Limb (tissue), 2 donors: ENCODE measurements around the gene RP2.

ENCODE experiments used
- DNase-seq, 2 donors: peaks; one replicate each; pipeline ENCODE4 v3.0.0-alpha.2; 2016; ENCODE audit errors: extremely low spot score in 2 of 2

RP2 gene

DNA sequence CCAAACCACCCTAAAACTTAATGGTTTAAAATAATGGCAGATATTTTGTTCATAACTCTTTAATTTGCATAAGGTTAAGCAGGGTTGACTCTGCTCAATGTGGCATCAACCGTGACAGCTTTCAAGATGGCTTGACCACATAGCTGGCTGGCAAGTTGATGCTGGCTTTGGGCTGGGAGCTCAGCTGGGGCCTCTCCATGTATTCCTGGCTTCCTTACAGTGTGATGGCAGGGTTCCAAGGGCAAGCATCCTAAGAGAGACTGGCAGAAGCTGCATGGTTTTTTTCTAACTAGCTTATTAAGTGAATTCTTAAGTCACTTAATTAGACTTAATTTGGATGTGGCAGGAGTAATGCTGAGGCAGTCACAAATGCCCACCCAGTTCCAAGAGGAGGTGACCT is 4.5 kb downstream of the RP2 start:
- no peak for DNase-seq

- DNase-seq = no peak
These were observed 8.1 kb downstream of the RP2 start for GRCh38 chrX:46844913-46845312.

DNA sequence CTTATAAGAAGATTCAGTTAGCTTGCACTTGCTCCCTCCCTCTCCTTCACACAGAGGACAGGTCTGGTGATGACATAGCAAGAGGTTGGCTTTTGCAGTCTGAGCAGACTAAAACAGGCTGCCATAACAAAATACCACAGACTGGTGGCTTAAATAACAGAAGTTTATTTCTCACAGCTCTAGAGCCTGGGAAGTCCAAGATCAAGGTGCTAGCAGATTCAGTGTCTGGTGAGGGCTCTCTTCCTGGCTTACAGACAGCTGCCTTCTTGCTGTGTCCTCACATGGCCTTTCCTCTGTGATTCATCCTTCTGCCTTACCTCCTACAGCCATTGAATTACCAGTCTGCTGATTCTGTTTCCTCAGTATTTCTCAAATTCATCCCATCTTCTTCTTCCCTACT is 13.1 kb downstream of the RP2 start:
- DNase-seq = no peak

GRCh38 chrX:46850771-46851170 is 13.9 kb downstream of the RP2 start:
- no peak for DNase-seq

DNA sequence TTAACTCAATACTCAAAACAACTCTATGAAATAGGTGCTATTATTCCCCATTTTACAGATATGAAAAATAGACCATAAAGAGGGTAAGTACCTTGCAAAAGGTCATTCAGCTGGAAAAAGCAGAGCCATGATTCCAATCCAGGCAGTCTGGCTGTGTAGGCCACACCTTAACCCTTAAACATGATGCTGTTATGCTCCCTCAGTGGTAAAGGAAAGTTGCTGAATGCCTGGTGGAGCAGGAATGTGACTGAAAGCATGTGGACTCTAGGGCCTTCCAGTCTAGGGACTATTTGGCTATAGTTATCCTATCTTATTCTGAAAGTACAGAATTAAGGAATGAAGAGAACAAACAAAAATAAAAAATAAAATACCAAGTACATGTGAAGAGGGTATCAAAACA is 19.6 kb downstream of the RP2 start:
- no peak for DNase-seq

GRCh38 chrX:46860557-46860956 is 23.7 kb downstream of the RP2 start:
- no peak for DNase-seq

DNA sequence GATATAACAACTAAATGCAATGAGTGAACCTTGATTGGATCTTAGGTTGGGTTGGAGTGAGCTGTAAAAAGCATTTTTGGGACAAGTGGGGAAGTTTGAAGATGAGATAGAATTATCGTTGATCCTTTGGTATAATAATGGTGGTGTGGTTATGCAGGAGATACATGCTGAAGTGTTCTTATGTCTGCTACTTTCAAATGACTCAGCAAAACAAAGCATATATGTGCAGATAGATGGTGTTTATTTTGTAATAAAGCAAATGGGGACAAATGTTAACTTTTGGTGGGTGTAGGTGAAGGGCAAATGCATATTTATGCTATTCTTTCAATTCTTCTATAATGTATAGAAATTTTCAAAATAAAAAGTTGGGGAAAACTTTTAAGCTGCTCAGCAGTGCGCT is 26.2 kb downstream of the RP2 start:
- DNase-seq = no peak

GRCh38 chrX:46864606-46865005 is 27.8 kb downstream of the RP2 start:
- DNase-seq = no peak

GRCh38 chrX:46865281-46865680 is 28.4 kb downstream of the RP2 start:
- DNase-seq = no peak

- no peak for DNase-seq
These were observed 29.9 kb downstream of the RP2 start for GRCh38 chrX:46866726-46867125.

DNA sequence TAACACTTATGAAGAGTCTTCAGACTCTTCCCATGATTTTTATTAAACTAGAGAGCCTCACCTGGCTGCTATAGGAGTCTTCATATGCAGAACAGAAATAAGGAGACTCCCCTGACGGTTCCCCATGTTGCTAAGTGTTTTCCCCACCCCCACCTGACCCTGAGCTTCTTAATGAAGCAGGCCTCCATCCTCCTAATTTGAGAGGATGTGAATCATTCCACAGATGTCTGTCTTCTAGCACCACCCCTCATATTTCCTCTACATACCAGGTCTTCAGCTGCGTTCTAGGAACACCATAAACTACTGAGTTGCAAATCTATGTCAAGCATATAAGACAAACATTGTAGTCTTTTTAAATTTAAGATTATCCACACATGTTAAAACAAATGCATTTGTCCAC is 36.9 kb downstream of the RP2 start:
- no peak for DNase-seq

- no peak for DNase-seq
These were observed 40.1 kb downstream of the RP2 start for GRCh38 chrX:46876901-46877300.

- no peak for DNase-seq
These were observed 45.4 kb downstream of the RP2 start for GRCh38 chrX:46882266-46882665.

GRCh38 chrX:46884799-46885198 is 48.0 kb downstream of the RP2 start:
- DNase-seq = no peak

DNA sequence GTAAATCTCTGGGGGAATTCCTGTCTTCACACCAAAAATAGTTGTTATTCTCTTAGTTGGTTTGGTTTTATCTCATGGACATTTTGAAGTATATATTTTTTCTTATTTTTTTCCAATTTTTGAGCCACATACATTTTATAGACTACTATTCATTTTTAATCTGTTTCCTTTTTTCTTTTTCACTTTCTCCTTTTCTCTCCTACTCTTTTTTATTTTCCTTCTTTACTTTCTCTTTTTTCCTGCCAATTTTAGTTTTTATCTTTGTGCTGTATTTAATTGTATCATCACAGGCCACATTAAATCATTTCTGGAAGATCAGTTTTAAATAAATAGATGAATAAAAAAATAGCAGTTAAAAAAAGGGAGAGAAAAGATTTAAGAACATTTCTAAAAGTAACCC is 61.4 kb downstream of the RP2 start:
- DNase-seq = no peak

DNA sequence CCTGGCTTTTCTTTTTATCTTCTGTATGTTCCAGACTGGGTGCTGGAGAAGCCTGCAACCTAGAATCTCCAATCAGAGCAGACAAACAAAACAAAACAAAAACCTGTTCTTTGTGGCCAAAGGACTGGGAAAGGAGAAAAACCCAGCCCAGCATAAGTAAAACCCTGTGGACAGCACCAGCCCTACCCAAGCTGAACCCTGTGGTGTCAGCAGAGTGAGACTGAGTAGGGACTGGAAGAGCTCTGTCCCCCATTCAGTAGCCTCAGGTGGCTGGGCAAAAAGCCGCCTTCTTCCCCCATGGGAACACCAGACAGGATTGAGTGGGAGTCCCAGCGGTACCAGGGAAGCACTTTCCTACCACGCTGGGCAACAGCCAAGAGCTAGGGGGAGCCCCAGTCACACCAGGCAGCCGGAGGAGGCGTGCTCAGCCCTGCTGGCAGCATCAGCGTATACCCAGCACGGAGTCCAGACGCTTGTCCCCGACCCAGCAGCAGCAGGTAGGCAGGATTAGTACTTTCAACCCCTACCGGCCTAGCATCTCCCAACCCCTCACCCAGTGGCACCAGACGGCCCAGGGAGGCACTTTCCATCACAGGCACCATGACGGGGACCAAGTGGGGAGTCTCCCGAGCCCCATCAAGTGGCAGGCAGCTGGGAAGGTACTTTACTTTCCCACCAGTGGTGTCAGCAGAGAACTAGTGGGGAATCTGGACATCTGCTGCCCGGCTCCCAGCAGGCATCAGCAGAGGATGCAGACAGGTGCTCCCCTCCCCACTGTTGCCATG is 66.8 kb downstream of the RP2 start:
- DNase-seq = peak in 1 of 2 donors; percentile 72

DNA sequence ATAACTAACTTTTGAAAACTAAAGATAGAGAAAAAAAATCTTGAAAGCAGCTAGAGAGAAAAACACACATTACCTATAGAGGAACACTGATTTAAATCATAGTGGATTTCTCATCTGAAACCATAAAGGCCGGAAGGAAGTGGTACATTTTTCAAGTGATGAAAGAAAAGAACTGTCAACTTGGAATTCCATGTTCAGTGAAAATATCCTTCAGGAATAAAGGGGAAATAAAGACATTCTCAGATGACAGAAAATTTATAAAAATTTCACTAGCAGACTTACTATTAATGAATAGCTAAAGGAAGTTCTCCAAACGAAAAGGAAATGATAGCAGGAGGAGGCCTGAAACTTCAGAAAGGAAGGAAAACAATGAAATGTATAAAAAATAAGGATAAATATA is 67.8 kb downstream of the RP2 start:
- DNase-seq = no peak

DNA sequence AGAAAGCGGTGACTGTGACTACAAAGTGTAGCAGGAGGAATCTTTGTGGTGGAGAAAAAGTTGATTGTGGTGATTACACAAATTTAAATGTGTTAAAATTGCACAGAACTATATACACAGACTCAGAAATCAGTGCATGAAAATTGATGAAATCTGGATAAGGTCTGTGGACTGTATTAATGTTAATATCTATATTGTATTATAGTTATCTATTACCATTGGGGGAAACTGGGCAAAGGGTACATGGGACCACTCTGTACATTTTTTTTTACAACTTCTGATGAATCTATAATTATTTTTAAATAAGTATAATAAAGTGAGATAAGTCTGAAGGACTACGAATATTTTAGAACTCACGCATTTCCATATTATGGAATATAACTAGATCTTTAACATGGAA is 73.6 kb downstream of the RP2 start:
- no peak for DNase-seq

- peak; percentile 45 to 78 for DNase-seq
These were observed 75.3 kb downstream of the RP2 start, which contains the start of gene JADE3 for GRCh38 chrX:46912098-46912602. Gene JADE3, plus strand, starts transcription at chrX:46912421. Its CDS starts 72,474 bp downstream, at chrX:46984895.

GRCh38 chrX:46912603-46913491 is 76.0 kb downstream of the RP2 start:
- DNase-seq = peak in 1 of 2 donors; percentile 58

DNA sequence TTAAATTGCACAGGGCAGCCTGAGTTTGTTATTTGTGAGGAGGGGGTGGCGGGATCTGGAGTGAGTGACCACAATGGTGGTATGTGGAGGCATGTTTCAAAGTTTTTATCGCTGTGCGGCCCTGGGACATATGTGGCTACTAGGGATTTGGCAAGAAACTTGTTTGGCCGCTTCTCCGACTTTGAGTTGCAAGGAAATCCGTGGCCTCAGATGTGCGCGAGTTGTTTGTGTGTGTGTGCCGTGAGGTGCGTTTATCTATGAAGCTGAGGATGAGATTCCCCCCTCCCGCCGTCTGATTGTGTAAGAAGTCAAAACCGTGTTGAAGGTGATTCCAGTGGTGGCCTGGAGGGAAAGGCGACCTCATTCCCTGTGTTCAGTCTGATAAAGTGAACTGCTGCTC is 76.8 kb downstream of the RP2 start:
- peak in 1 of 2 donors; percentile 28 for DNase-seq

DNA sequence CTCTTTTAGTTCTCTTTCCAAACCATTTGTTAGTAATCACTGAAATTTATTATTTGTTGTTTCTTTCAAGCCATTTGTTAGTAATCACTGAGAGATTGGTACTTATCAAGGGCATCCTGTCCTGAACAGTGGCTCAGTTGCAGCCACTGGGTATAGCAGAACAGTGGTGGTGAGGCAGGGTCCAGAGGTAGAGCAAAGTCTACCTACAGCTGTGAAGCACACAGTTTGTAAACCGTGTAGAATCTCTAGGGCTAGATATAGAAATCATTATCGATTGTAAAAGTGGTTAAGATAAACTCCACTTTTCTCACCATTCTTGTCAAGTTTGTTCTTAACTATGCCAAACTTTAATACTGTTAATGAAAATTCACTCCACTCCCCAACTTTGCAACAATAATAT is 79.4 kb downstream of the RP2 start:
- DNase-seq = no peak
